ENCODE results near the gene SZT2. TPM values are rescaled to one million over a fixed set of nuclear protein-coding genes. Genes with fewer than 3 reads are reported as not detected.
A peak's percentile ranks its signal among the peaks of the same experiment; 100 is the strongest.

SZT2 gene
- total and polyA plus RNA-seq, 2 of the 4 experiments (the other 2 are of a cell fraction): 9.5 to 14.3 TPM

DNA sequence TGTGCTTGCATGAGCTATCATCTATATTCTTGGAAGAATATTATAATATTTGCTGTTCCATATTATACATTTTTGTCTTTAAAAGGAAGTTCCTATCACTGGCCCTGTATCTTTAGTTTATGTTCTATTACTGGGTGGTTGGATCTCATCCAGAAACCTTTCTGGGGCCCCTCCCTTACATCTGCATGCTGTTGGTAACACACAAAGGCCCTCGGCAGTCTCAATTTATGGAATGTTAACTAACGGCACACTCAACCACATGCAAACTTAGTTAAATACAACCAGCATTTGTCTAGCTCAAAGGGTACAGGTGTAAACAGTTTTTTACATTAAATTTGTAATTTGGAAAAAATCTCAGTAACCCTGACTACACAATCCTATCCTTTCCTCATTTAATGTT is 73.8 kb downstream of the SZT2 start:
- WGBS, 2 experiments (ENCODE audit: extremely low coverage in 2 of 2, insufficient read length in 1 of 2): no CpG with 5 or more reads among the region's 2 CpGs
- H3K9ac ChIP-seq (ENCODE audit: low read depth, low read length): no peak overlapping the region
- H3K4me2 ChIP-seq (ENCODE audit: low read depth, low read length): no peak overlapping the region
- peak overlapping the region in 1 of 2 experiments; percentile 59; a peak in 1 of 4 replicates for H4K8ac ChIP-seq (ENCODE audit: low read depth in 2 of 2, low read length in 2 of 2)
- H2AK9ac ChIP-seq (replicated peaks; ENCODE audit: low read depth, low read length, poor library complexity): no peak overlapping the region
- dilution Hi-C loops (cut with HindIII; ENCODE audit: low sequenced_read_pairs, unreplicated experiment) (no loop called here), intact Hi-C loops (cut with micrococcal nuclease) (no loop called here), in situ Hi-C loops (cut with MboI; ENCODE audit: low sequenced_read_pairs) (no loop called here)
- H2AFZ ChIP-seq (replicated peaks; ENCODE audit: low read length, poor library complexity): no peak overlapping the region
- no peaks in the 10 kb centered on the region for H3K27me3 ChIP-seq (ENCODE audit: control insufficient read depth, insufficient read depth, low read length)
- DNase-seq (peak; percentile 53), ATAC-seq (ENCODE audit: low read depth) (peak; percentile 35)
- H4K20me1 ChIP-seq (ENCODE audit: insufficient read depth, low read length): no peaks in the 10 kb centered on the region
- H4K91ac ChIP-seq (ENCODE audit: insufficient read depth, low read depth, low read length): no peak overlapping the region
- H3K9me3 ChIP-seq (ENCODE audit: control insufficient read depth, insufficient read depth, low read length): peaks cover 3% of the 10 kb centered on the region; the same call in 1 of the 2 replicates
- no peak overlapping the region; the same call in 1 of the 2 replicates for H2AK5ac ChIP-seq (ENCODE audit: low read depth, low read length)
- H3K79me1 ChIP-seq (ENCODE audit: low read depth in 1 of 2, low read length in 2 of 2): no peaks in the 10 kb centered on the region
- no peak overlapping the region for H3K23ac ChIP-seq (ENCODE audit: low read depth, low read length)
- H3K18ac ChIP-seq (ENCODE audit: low read depth, low read length): no peak overlapping the region
- peak overlapping the region; percentile 15; the same call in 1 of the 2 replicates for H3K4ac ChIP-seq (ENCODE audit: low read depth, low read length)
- H3K36me3 ChIP-seq (ENCODE audit: control insufficient read depth, insufficient read depth, low read length): no peaks in the 10 kb centered on the region
- ChIA-PET POLR2A (ENCODE audit: unreplicated experiment) (no interaction called here), CTCF (no interaction called here)
- no peak overlapping the region for H3K14ac ChIP-seq (replicated peaks; ENCODE audit: low read depth, low read length)
- no peak for TF ChIP-seq MXI1 (IDR thresholded peaks at IDR 0.05; ENCODE audit: borderline replicate concordance, low read depth, low read length)
- no peak for TF ChIP-seq NFE2L2 (IDR thresholded peaks at IDR 0.05; ENCODE audit: low read depth, low read length)
- TF ChIP-seq RFX5 (IDR thresholded peaks at IDR 0.05; ENCODE audit: low read depth, low read length): no peak
- TF ChIP-seq BHLHE40 (IDR thresholded peaks at IDR 0.05; ENCODE audit: low read depth, low read length): no peak
- TF ChIP-seq SMC3 (IDR thresholded peaks at IDR 0.05; ENCODE audit: low read depth, low read length): no peak
- TF ChIP-seq, protein P1, sequence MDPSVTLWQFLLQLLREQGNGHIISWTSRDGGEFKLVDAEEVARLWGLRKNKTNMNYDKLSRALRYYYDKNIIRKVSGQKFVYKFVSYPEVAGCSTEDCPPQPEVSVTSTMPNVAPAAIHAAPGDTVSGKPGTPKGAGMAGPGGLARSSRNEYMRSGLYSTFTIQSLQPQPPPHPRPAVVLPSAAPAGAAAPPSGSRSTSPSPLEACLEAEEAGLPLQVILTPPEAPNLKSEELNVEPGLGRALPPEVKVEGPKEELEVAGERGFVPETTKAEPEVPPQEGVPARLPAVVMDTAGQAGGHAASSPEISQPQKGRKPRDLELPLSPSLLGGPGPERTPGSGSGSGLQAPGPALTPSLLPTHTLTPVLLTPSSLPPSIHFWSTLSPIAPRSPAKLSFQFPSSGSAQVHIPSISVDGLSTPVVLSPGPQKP (IDR thresholded peaks at IDR 0.05; ENCODE audit: borderline replicate concordance, low read depth, low read length): no peak
- no peak for TF ChIP-seq MAZ (IDR thresholded peaks at IDR 0.05; ENCODE audit: borderline replicate concordance, low read depth, low read length)
- no peak for TF ChIP-seq MAFK (IDR thresholded peaks at IDR 0.05; ENCODE audit: low read depth, low read length)
- TF ChIP-seq CTCF (conservative IDR thresholded peaks at IDR 0.05; ENCODE audit: low read depth, low read length): no peak
- TF ChIP-seq, protein P2, sequence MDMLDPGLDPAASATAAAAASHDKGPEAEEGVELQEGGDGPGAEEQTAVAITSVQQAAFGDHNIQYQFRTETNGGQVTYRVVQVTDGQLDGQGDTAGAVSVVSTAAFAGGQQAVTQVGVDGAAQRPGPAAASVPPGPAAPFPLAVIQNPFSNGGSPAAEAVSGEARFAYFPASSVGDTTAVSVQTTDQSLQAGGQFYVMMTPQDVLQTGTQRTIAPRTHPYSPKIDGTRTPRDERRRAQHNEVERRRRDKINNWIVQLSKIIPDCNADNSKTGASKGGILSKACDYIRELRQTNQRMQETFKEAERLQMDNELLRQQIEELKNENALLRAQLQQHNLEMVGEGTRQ (IDR thresholded peaks at IDR 0.05; ENCODE audit: low read depth, low read length): no peak
- no peak for TF ChIP-seq FOS (IDR thresholded peaks at IDR 0.05; ENCODE audit: low read depth, low read length)
- no peak for TF ChIP-seq CEBPB (IDR thresholded peaks at IDR 0.05; ENCODE audit: low read depth, low read length)
- TF ChIP-seq RAD21 (IDR thresholded peaks at IDR 0.05; ENCODE audit: low read length): no peak
- TF ChIP-seq CHD1 (IDR thresholded peaks at IDR 0.05; ENCODE audit: low read depth, low read length): no peak
- no peak for TF ChIP-seq RCOR1 (IDR thresholded peaks at IDR 0.05; ENCODE audit: insufficient replicate concordance, low read length)
- no peak for TF ChIP-seq POLR2A (IDR thresholded peaks at IDR 0.05; ENCODE audit: low read depth, low read length)
- H3K27ac ChIP-seq (ENCODE audit: insufficient read depth, low read length): no peak overlapping the region
- H2BK5ac ChIP-seq (ENCODE audit: low read depth, low read length, poor library complexity, severe bottlenecking): no peak overlapping the region
- H2BK20ac ChIP-seq (ENCODE audit: low read depth, low read length): no peak overlapping the region
- no peak overlapping the region for H3K56ac ChIP-seq (ENCODE audit: extremely low read depth, insufficient read depth, low read length)
- H4K5ac ChIP-seq (ENCODE audit: low read depth, low read length): no peak overlapping the region
- BruUV-seq (replicated peaks): no TSS peak
- no peak overlapping the region for H2BK120ac ChIP-seq (ENCODE audit: low read depth, low read length)
- H3K9me1 ChIP-seq (ENCODE audit: insufficient read depth, low read length): no peaks in the 10 kb centered on the region; the same call in 1 of the 2 replicates
- peaks cover 4% of the 10 kb centered on the region; the same call in 1 of the 2 replicates for H3K4me1 ChIP-seq (ENCODE audit: control insufficient read depth, insufficient read depth, low read length)
- H3K4me3 ChIP-seq (ENCODE audit: insufficient read depth, low read depth, low read length): no peak overlapping the region
- H2BK15ac ChIP-seq (ENCODE audit: low read depth, low read length): no peak overlapping the region
